A673 (cell line): ENCODE data around the gene CELSR3. TPM values are rescaled to one million over a fixed set of nuclear protein-coding genes. Genes with fewer than 3 reads are reported as not detected.

ENCODE experiments used
- BruUV-seq: library from RNA; stranded (reverse); fragments of 400-500 nt; replicated peaks from 2 replicates; lab custom pipeline; 2021; lab: Mats Ljungman, UMichigan
- CTCF ChIA-PET: fragments of 300-600 bp; sonication (Branson Sonifier 250); formaldehyde crosslinking; loops from one replicate; lab custom pipeline; 2022; ENCODE audit warnings: antibody characterized with exemption; lab: Charles Lee
- POLR2A ChIA-PET: fragments of 300-600 bp; sonication (Branson Sonifier 250); formaldehyde crosslinking; loops from one replicate; lab custom pipeline; 2022; ENCODE audit warnings: antibody characterized with exemption; ENCODE audit not compliant: low non-redundant PET; lab: Charles Lee
- DNase-seq: peaks from one replicate; pipeline ENCODE4 v3.0.0-alpha.2; 2015; ENCODE audit warnings: low spot score
- H3K27ac ChIP-seq: fragments of 200-600 bp; sonication (generic); 2 replicates; pipeline ENCODE4 v1.5.1; 2016; ENCODE audit warnings: mixed run types, low read depth, mild to moderate bottlenecking, mixed read lengths, antibody characterized with exemption, low read length; ENCODE audit not compliant: poor library complexity, severe bottlenecking
- H3K27me3 ChIP-seq: fragments of 200-600 bp; sonication (generic); replicated peaks from 2 replicates; pipeline ENCODE4 v1.6.1; 2017; ENCODE audit warnings: mixed run types, low read depth, mild to moderate bottlenecking, mixed read lengths, antibody characterized with exemption, low read length; ENCODE audit not compliant: insufficient read depth, poor library complexity
- H3K36me3 ChIP-seq: fragments of 200-600 bp; sonication (generic); 2 replicates; pipeline ENCODE4 v1.6.1; 2016; ENCODE audit warnings: mixed run types, mild to moderate bottlenecking, mixed read lengths, antibody characterized with exemption, low read length; ENCODE audit not compliant: insufficient read depth, poor library complexity, severe bottlenecking
- H3K4me1 ChIP-seq: fragments of 200-600 bp; sonication (generic); 2 replicates; pipeline ENCODE4 v1.6.1; 2017; ENCODE audit warnings: mixed run types, mild to moderate bottlenecking, mixed read lengths, antibody characterized with exemption, low read length; ENCODE audit not compliant: insufficient read depth, poor library complexity, severe bottlenecking
- H3K4me3 ChIP-seq: fragments of 200-600 bp; sonication (generic); 2 replicates; pipeline ENCODE4 v1.5.1; 2016; ENCODE audit warnings: low read depth, mixed run types, mild to moderate bottlenecking, mixed read lengths, low read length; ENCODE audit not compliant: poor library complexity, severe bottlenecking
- H3K9me3 ChIP-seq: fragments of 200-600 bp; sonication (generic); 2 replicates; pipeline ENCODE4 v1.6.1; 2016; ENCODE audit warnings: mixed run types, low read depth, mild to moderate bottlenecking, mixed read lengths, antibody characterized with exemption, low read length; ENCODE audit not compliant: poor library complexity, severe bottlenecking
- EZH2 ChIP-seq: fragments of 200-600 bp; sonication (generic); IDR thresholded peaks from 2 replicates; pipeline ENCODE4 v1.6.1; 2017; ENCODE audit warnings: borderline replicate concordance, low read depth, mild to moderate bottlenecking, mixed read lengths, antibody characterized with exemption, low read length; ENCODE audit not compliant: poor library complexity, severe bottlenecking
- intact Hi-C: fragments of 100-400 bp; cut with micrococcal nuclease; formaldehyde crosslinking; loops from one replicate; pipeline ENCODE4 v1.10.0; 2022; ENCODE audit not compliant: unreplicated experiment
- total RNA-seq: library from RNA; stranded (reverse); gene quantifications from 2 replicates; pipeline ENCODE4 v1.2.3, GENCODE V29; 2021
- TF ChIP-seq, protein P1 (sequence below): fragments of 300-800, 200-600 bp; sonication (generic); conservative IDR thresholded peaks from 2 replicates; pipeline ENCODE4 v1.5.1; 2017; ENCODE audit warnings: low read depth, mild to moderate bottlenecking, antibody characterized with exemption, low read length, moderate library complexity, mixed read lengths

Gene CELSR3
- total RNA-seq, 1 experiment from 2014 or later: 1.2 TPM

- Histone ChIP-seq H3K4me3 (no peak overlapping the region), H3K4me1 (no peaks in the 10 kb centered on the region), H3K9me3 (no peaks in the 10 kb centered on the region), H3K36me3 (no peaks in the 10 kb centered on the region), H3K27ac (no peak overlapping the region), H3K27me3 (no peaks in the 10 kb centered on the region)
- intact Hi-C loops: no loop called here
- no TSS peak for BruUV-seq
- ChIA-PET CTCF (no interaction called here), POLR2A (no interaction called here)
- no peak for DNase-seq
- no peak for TF ChIP-seq EZH2
- TF ChIP-seq, protein P1, sequence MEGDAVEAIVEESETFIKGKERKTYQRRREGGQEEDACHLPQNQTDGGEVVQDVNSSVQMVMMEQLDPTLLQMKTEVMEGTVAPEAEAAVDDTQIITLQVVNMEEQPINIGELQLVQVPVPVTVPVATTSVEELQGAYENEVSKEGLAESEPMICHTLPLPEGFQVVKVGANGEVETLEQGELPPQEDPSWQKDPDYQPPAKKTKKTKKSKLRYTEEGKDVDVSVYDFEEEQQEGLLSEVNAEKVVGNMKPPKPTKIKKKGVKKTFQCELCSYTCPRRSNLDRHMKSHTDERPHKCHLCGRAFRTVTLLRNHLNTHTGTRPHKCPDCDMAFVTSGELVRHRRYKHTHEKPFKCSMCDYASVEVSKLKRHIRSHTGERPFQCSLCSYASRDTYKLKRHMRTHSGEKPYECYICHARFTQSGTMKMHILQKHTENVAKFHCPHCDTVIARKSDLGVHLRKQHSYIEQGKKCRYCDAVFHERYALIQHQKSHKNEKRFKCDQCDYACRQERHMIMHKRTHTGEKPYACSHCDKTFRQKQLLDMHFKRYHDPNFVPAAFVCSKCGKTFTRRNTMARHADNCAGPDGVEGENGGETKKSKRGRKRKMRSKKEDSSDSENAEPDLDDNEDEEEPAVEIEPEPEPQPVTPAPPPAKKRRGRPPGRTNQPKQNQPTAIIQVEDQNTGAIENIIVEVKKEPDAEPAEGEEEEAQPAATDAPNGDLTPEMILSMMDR: no peak
These were observed 42.9 kb downstream of the CELSR3 start for GRCh38 chr3:48619541-48620524.

DNA sequence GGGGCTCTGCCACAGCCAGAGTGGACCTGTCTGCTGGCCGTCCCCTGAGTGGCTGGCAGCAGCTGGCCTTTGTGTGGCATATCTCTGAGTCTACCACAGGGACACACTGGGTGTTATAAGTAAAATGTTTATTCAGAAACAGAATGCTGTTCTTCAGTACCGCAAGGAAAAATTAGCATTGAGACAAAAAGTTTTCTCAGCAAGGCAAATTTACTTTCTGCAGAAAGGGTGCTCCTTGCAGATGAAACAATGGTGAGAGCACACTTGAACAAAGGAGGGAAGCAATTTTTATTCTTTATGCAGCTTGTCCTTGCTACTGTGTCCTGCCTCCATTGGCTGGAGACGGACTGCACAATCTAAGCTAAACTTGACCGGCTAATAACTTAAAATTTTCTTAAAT is 45.1 kb downstream of the CELSR3 start:
- POLR2A ChIA-PET: no interaction called here
- TF ChIP-seq EZH2: no peak
- TF ChIP-seq, protein P1: no peak
- no peaks in the 10 kb centered on the region for H3K4me1 ChIP-seq
- no TSS peak for BruUV-seq
- CTCF ChIA-PET: no interaction called here
- H3K9me3 ChIP-seq: no peaks in the 10 kb centered on the region
- no peaks in the 10 kb centered on the region for H3K27me3 ChIP-seq
- no peak overlapping the region for H3K4me3 ChIP-seq
- H3K36me3 ChIP-seq: no peaks in the 10 kb centered on the region
- DNase-seq: no peak
- H3K27ac ChIP-seq: no peak overlapping the region
- intact Hi-C loops: no loop called here

GRCh38 chr3:48614044-48614443 is 48.6 kb downstream of the CELSR3 start:
- Histone ChIP-seq H3K36me3 (no peaks in the 10 kb centered on the region), H3K4me1 (no peaks in the 10 kb centered on the region), H3K9me3 (no peaks in the 10 kb centered on the region), H3K4me3 (no peak overlapping the region), H3K27ac (no peak overlapping the region), H3K27me3 (no peaks in the 10 kb centered on the region)
- TF ChIP-seq, protein P1: no peak
- TF ChIP-seq EZH2: no peak
- no peak for DNase-seq
- ChIA-PET POLR2A (no interaction called here), CTCF (interaction anchor here (0.6 kb wide), 1 partner anchor 10 kb away, joined by 3 read pairs; no protein-coding TSS in a partner anchor)
- BruUV-seq: no TSS peak
- intact Hi-C loops: no loop called here
